GM20000 (cell line): ENCODE data around the gene L3MBTL1.
A peak's percentile ranks its signal among the peaks of the same experiment; 100 is the strongest.
"Not testable (repeated sequence)": the region's sequence is repeated elsewhere in the genome, so short reads cannot be mapped to it uniquely, and the experiment has no call there.

ENCODE experiments used
- DNase-seq: peaks from one replicate; pipeline ENCODE4 v3.0.0; 2012; ENCODE audit warnings: low spot score
- TF ChIP-seq, protein P1 (sequence below): IDR thresholded peaks from 2 replicates; pipeline ENCODE4 v1.5.1; 2012; ENCODE audit warnings: mild to moderate bottlenecking, control low read depth; ENCODE audit errors: extremely low read depth, missing control alignments

Gene L3MBTL1

DNA sequence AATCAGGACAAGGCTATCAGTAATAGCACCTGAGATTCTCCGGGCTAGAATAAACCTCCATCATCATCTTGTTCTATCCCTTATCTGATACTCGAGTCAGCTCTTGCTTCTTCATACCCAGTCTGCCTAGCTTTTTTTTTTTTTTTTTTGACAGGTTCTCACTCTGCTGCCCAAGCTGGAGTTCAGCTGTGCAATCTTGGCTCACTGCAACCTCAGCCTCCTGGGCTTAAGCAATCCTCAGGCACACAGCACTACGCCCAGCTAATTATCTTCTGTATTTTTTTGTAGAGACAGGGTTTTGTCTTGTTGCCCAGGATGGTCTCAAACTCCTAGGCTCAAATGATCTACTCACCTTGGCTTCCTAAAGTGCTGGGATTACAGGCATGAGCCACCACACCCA is 30.3 kb upstream of the L3MBTL1 start:
- DNase-seq: no peak
- TF ChIP-seq, protein P1, sequence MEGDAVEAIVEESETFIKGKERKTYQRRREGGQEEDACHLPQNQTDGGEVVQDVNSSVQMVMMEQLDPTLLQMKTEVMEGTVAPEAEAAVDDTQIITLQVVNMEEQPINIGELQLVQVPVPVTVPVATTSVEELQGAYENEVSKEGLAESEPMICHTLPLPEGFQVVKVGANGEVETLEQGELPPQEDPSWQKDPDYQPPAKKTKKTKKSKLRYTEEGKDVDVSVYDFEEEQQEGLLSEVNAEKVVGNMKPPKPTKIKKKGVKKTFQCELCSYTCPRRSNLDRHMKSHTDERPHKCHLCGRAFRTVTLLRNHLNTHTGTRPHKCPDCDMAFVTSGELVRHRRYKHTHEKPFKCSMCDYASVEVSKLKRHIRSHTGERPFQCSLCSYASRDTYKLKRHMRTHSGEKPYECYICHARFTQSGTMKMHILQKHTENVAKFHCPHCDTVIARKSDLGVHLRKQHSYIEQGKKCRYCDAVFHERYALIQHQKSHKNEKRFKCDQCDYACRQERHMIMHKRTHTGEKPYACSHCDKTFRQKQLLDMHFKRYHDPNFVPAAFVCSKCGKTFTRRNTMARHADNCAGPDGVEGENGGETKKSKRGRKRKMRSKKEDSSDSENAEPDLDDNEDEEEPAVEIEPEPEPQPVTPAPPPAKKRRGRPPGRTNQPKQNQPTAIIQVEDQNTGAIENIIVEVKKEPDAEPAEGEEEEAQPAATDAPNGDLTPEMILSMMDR: no peak

DNA sequence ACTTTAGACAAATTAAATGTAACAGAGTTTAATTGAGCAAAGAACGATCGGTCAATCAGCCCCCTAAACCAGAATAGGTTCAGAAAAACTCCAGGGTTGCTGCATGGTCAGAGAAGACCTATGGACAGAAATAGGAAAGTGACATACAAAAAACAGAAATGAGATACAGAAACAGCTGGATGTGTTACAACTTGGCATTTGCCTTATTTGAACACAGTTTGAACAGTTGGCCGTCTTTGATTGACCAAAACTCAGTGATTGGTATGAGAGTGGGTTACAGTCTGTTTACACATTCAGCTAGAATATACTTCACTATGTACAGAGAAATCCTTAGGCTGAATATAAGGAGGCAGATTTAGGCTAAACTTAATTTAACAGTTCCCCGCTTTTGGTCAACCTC is 29.9 kb upstream of the L3MBTL1 start:
- TF ChIP-seq, protein P1: no peak
- no peak for DNase-seq

- TF ChIP-seq, protein P1: no peak
- no peak for DNase-seq
Measured at GRCh38 chr20:43490038-43490437, 17.5 kb upstream of the L3MBTL1 start.

DNA sequence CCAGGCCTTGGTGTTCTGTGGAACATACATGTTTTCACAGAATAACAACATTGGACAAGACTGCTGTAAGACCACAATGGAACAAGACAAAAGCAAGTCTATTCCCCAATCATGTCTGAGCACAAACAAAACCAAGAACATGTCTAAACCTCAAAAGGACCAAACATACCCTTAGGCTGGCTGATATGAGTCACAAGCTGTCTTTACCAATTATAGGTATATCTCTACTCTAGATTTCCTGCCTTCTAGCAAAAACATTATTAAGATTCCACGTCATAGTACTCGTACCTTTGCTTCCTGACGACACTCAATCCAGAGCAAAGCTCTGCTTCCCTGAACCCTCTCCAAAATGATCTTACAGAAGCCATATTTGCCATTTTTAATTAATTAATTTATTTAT is 15.4 kb upstream of the L3MBTL1 start:
- TF ChIP-seq, protein P1: no peak
- peak; percentile 56 for DNase-seq

DNA sequence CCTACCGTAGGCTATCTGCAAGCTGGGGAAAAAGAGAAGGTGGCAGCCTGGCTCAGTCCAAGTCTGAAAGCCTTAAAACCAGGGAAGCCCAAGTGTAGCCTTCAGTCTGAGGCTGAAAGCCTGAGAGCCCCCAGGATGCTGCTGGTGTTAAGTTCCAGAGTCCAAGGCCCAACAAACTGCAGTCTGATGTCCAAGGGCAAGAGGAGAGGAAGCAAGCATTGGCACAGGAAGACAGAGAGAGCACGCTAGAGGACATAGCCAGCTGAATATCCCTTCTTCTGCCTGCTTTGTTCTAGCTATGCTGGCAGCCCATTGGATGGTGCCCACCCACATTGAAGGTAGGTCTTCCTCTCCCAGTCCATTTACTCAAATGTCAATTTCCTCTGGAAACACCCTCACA is 12.1 kb upstream of the L3MBTL1 start:
- TF ChIP-seq, protein P1: no peak
- no peak for DNase-seq

- DNase-seq: not testable (repeated sequence)
Measured at GRCh38 chr20:43502021-43502420, 5.5 kb upstream of the L3MBTL1 start.

DNA sequence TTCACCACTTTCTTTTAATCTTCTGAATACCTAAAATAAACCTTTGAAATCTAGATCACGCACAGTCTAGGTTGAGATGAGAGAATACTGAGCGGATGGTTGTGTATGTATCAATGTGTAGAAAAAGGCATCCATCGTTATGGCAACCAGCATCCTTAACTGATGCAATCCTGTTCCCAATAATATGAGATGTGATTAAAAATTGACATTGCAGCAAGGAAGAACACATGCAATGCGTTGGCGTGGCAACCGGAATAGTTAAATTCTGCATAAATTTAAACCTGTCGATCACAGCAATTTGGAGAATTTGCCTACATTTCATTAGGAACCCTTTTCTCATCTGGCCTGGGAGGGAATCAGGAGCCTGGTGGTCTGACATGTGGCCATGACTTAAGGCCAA is 1.3 kb upstream of the L3MBTL1 start:
- TF ChIP-seq, protein P1: no peak
- DNase-seq: peak; percentile 2

DNA sequence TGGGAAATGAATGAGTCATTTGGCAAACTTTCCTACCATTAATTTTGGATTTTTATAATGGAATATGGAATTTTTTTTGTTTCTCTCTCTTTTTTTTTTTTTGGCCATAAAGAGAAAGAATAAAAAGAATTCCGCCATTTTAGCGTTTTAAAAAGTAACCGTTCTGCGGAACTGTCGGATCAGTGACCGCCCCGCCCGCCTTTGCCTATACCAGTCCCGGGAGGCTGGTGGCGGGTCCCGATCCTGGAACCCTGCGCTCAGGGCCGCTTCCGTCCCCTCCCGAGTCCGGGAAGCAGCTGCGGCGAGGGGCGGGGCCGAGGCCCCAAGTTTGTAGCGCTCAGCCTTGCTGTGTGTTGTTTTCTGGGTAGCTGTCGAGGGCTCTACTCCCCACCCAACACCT is 609 bp downstream of the L3MBTL1 start:
- TF ChIP-seq, protein P1: no peak

More for the DNA sequence above, 609 bp downstream of the L3MBTL1 start:
- DNase-seq: no peak
